K562 (cell line): Measurements from ENCODE around the gene SSU72. TPM values are rescaled to one million over a fixed set of nuclear protein-coding genes. Genes with fewer than 3 reads are reported as not detected.

Source experiments
- ATF2 ChIP-seq: sonication (generic); formaldehyde crosslinking; IDR thresholded peaks from 2 replicates; pipeline ENCODE4 v1.8.1; 2022; ENCODE audit warnings: missing genetic modification reagents
- BCOR ChIP-seq: fragments of 450-650 bp; IDR thresholded peaks from 2 replicates; pipeline ENCODE4 v1.6.1; 2016
- E2F3 ChIP-seq: fragments of 250-450 bp; sonication (Bioruptor Pico); IDR thresholded peaks from 2 replicates; pipeline ENCODE4 v1.4.0; 2020; ENCODE audit warnings: mild to moderate bottlenecking
- ETV1 ChIP-seq: fragments of 450-650 bp; conservative IDR thresholded peaks from 2 replicates; pipeline ENCODE4 v1.6.1; 2016; ENCODE audit warnings: missing genetic modification characterization, control low read depth, low read depth, missing compliant biosample characterization
- FOS ChIP-seq: IDR thresholded peaks from 3 replicates; pipeline ENCODE4 v1.6.1; 2011; ENCODE audit not compliant: insufficient read length; ENCODE audit errors: extremely low read depth
- FOXJ2 ChIP-seq: fragments of 200-800 bp; sonication (Bioruptor generic); IDR thresholded peaks from 2 replicates; pipeline ENCODE4 v1.6.1; 2016; ENCODE audit warnings: missing genetic modification characterization, missing compliant biosample characterization
- FOXM1 ChIP-seq, 2 experiments: fragments of 450-650 bp in 1 of 2; sonication (generic) in 1 of 2; formaldehyde crosslinking in 1 of 2; IDR thresholded peaks; 2 replicates each; pipeline versions ENCODE4 v1.6.1 to v1.9.0; 2017 to 2022; ENCODE audit warnings: low read depth in 2 of 2, mild to moderate bottlenecking in 2 of 2, missing genetic modification reagents in 1 of 2, moderate library complexity in 1 of 2
- HIVEP1 ChIP-seq: fragments of 250-450 bp; sonication (Bioruptor Pico); IDR thresholded peaks from 2 replicates; pipeline ENCODE4 v1.4.0; 2020; ENCODE audit warnings: mild to moderate bottlenecking
- JUND ChIP-seq, 2 experiments: IDR thresholded peaks; 2 replicates in 1 of 2; 3 replicates in 1 of 2; pipeline ENCODE4 v1.6.1; 2011; ENCODE audit warnings: borderline replicate concordance in 2 of 2, low read depth in 2 of 2, low read length in 2 of 2, improper control_type of control experiment in 1 of 2, missing biosample characterization in 1 of 2, missing genetic modification characterization in 1 of 2, missing genetic modification reagents in 1 of 2
- MTA2 ChIP-seq: fragments of 450-650 bp; IDR thresholded peaks from 2 replicates; pipeline ENCODE4 v1.6.1; 2016; ENCODE audit warnings: low read depth
- MTA3 ChIP-seq: fragments of 450-650 bp; formaldehyde crosslinking; IDR thresholded peaks from 2 replicates; pipeline ENCODE4 v1.6.1; 2017; ENCODE audit warnings: mild to moderate bottlenecking, borderline replicate concordance
- MYC ChIP-seq, 2 experiments: fragments of 250-450 bp in 1 of 2; sonication (Bioruptor Pico) in 1 of 2; IDR thresholded peaks; 2 replicates each; pipeline versions ENCODE4 v1.5.1 to v1.6.1; 2012 to 2021; ENCODE audit warnings: low read depth in 2 of 2, borderline replicate concordance in 1 of 2, improper control_type of control experiment in 1 of 2, low read length in 1 of 2, mild to moderate bottlenecking in 1 of 2, moderate library complexity in 1 of 2
- NELFE ChIP-seq: IDR thresholded peaks from 2 replicates; pipeline ENCODE4 v1.6.1; 2011; ENCODE audit warnings: mild to moderate bottlenecking; ENCODE audit not compliant: insufficient read depth, insufficient read length
- NEUROD1 ChIP-seq: fragments of 150-350 bp; IDR thresholded peaks from 2 replicates; pipeline ENCODE4 v1.6.1; 2014; ENCODE audit warnings: borderline replicate concordance, low read length, low read depth; ENCODE audit not compliant: partially characterized antibody
- NFIX ChIP-seq: fragments of 250-450 bp; sonication (Bioruptor Pico); IDR thresholded peaks from 2 replicates; pipeline ENCODE4 v1.4.0; 2020; ENCODE audit warnings: low read depth, mild to moderate bottlenecking, moderate library complexity
- PTBP1 ChIP-seq: fragments of 200-400 bp; formaldehyde crosslinking; IDR thresholded peaks from 2 replicates; pipeline ENCODE4 v1.6.1; 2017; ENCODE audit warnings: low read depth, low read length
- RBM22 ChIP-seq: fragments of 200-400 bp; formaldehyde crosslinking; IDR thresholded peaks from 2 replicates; pipeline ENCODE4 v1.6.1; 2018; ENCODE audit warnings: low read length, low read depth; ENCODE audit not compliant: poor library complexity, severe bottlenecking
- RFX1 ChIP-seq: fragments of 450-650 bp; IDR thresholded peaks from 2 replicates; pipeline ENCODE4 v1.6.1; 2016; ENCODE audit warnings: mild to moderate bottlenecking, moderate library complexity
- RFX7 ChIP-seq: fragments of 250-450 bp; sonication (Bioruptor Pico); IDR thresholded peaks from 2 replicates; pipeline ENCODE4 v1.5.1; 2021; ENCODE audit warnings: mild to moderate bottlenecking
- RUNX1 ChIP-seq: sonication (generic); IDR thresholded peaks from 2 replicates; pipeline ENCODE4 v1.6.1; 2016; ENCODE audit warnings: antibody characterized with exemption, low read depth
- SMAD1 ChIP-seq: fragments of 150-350 bp; IDR thresholded peaks from 2 replicates; pipeline ENCODE4 v1.6.1; 2014; ENCODE audit warnings: low read length, low read depth; ENCODE audit not compliant: partially characterized antibody
- ZBTB7A ChIP-seq: IDR thresholded peaks from 2 replicates; pipeline ENCODE4 v1.6.1; 2011; ENCODE audit warnings: low read depth, mild to moderate bottlenecking, low read length, moderate library complexity, borderline replicate concordance; ENCODE audit not compliant: control insufficient read depth
- ZNF431 ChIP-seq: sonication (generic); formaldehyde crosslinking; IDR thresholded peaks from 2 replicates; pipeline ENCODE4 v1.8.0; 2022; ENCODE audit warnings: mild to moderate bottlenecking, missing genetic modification reagents
- polyA plus RNA-seq, 8 experiments: library from polyadenylated mRNA; depleted of rRNA in 4 of 8; stranded (reverse) in 5 of 8; unstranded in 3 of 8; fragments of >200 nt; fragmentation: Nextera tagmentation in 2 of 8; fragmentation: Illumina TruSeq in 1 of 8; extraction: Ambion mirVana in 2 of 8; extraction: Trizol in 1 of 8; gene quantifications; 2 replicates each; pipeline versions ENCODE4 v1.2.1 to v1.2.3, GENCODE V29; 2011 to 2014; ENCODE audit warnings: inconsistent platforms in 1 of 8, missing spikeins in 1 of 8
- total RNA-seq, 7 experiments: library from RNA; depleted of rRNA in 6 of 7; stranded (reverse); fragments of >200 nt in 6 of 7; fragmentation: Illumina TruSeq in 2 of 7; extraction: Trizol in 2 of 7; gene quantifications; 2 replicates each; pipeline versions ENCODE4 v1.2.1 to v1.2.3, GENCODE V29; 2011 to 2021; ENCODE audit warnings: low replicate concordance in 1 of 7
- TF ChIP-seq, protein P1 (sequence below), 2 experiments: IDR thresholded peaks; 2 replicates each; pipeline ENCODE4 v1.6.1; 2011; ENCODE audit warnings: borderline replicate concordance in 1 of 2, control low read depth in 1 of 2, low read depth in 1 of 2, low read length in 1 of 2, mild to moderate bottlenecking in 1 of 2, mixed read lengths in 1 of 2, moderate library complexity in 1 of 2; ENCODE audit not compliant: insufficient read depth in 1 of 2, insufficient read length in 1 of 2, poor library complexity in 1 of 2, severe bottlenecking in 1 of 2; ENCODE audit errors: extremely low read depth in 1 of 2

SSU72 gene
- total and polyA plus RNA-seq, 9 of the 15 experiments (the other 6 are each of a cell fraction or from before 2014, with no cell fraction given) = 70.8 to 201 (median 94.6) TPM

DNA sequence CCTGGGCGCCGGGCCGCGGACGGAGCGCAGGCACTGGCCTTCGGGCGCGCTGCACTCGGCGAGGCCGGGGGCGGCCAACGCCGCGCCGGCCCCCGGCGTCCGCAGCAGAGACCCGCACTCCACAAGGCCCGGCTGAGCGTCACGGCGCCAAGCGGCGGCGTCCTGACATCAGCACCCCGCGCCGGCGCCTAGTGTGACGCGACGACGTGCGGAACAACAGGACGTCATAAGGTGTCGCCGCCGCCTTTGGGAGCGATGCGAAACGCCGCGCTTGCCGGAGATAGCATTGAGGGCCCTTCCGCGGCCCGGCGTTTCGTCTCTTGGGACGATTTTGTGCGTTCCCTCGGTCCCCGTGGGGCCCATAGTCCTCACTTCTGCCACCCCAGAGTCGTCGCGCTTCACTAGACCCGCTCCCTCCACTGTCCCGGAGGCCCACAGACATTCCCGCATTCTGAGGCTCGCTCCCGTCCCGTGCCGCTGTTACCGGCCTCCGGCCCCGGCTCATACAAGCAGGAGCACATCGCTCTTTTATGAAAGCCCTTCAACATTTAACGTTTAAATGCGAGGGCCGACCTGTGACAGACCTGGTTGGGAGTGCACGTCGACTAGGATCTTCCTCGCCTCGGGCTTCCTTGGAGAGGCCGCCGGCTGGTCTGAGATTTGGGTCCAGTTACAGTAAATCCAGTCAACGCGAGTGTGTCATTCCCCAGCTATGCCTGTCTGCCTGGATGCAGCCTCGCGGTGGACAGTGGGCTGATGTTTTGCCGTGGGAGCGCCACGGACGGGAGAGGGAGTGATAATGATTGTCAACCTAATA is at the start of gene SSU72 (continued):
- no peak for TF ChIP-seq RFX1
- TF ChIP-seq ATF2 = no peak; the same call in 1 of the 2 replicates
- TF ChIP-seq MTA3 = peak; percentile 27
- peak; percentile 86; the same call in 1 of the 2 replicates for TF ChIP-seq MYC (IDR thresholded peaks at IDR 0.05; ENCODE audit: low read depth, low read length)
- peak; percentile 69; the same call in 1 of the 2 replicates for TF ChIP-seq MYC (CRISPR knock-in tag; IDR thresholded peaks at IDR 0.05; ENCODE audit: borderline replicate concordance, low read depth)
- TF ChIP-seq SMAD1 = peak; percentile 33
- TF ChIP-seq FOS = no peak
- peak; percentile 26 for TF ChIP-seq RBM22
- TF ChIP-seq NEUROD1 = peak; percentile 12
- TF ChIP-seq RFX7 (CRISPR knock-in tag) = no peak
- peak; percentile 90; the same call in 1 of the 2 replicates for TF ChIP-seq ZBTB7A
- TF ChIP-seq NFIX = no peak
- TF ChIP-seq, protein P1, sequence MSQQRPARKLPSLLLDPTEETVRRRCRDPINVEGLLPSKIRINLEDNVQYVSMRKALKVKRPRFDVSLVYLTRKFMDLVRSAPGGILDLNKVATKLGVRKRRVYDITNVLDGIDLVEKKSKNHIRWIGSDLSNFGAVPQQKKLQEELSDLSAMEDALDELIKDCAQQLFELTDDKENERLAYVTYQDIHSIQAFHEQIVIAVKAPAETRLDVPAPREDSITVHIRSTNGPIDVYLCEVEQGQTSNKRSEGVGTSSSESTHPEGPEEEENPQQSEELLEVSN (IDR thresholded peaks at IDR 0.05; ENCODE audit: borderline replicate concordance in 1 of 2, extremely low read depth in 1 of 2, insufficient read depth in 1 of 2, insufficient read length in 1 of 2, low read depth in 1 of 2, low read length in 1 of 2, poor library complexity in 1 of 2, severe bottlenecking in 1 of 2) = peak in 1 of 2 experiments; percentile 40
- 0 out of 2 replicates have a peak, but pooled peaks have one; percentile 44 for TF ChIP-seq RUNX1
- no peak for TF ChIP-seq PTBP1
- peak; percentile 33 for TF ChIP-seq NELFE
- TF ChIP-seq JUND (IDR thresholded peaks at IDR 0.05; ENCODE audit: borderline replicate concordance, low read depth, low read length) = peak; percentile 62
- TF ChIP-seq JUND (tag; IDR thresholded peaks at IDR 0.05; ENCODE audit: borderline replicate concordance, low read depth, low read length) = peak; percentile 41; the same call in 1 of the 3 replicates
- TF ChIP-seq ETV1 (tag) = peak; percentile 9; the same call in 1 of the 2 replicates
- TF ChIP-seq MTA2 = no peak
- TF ChIP-seq HIVEP1 (CRISPR knock-in tag) = no peak
- TF ChIP-seq ZNF431 (CRISPR knock-in tag) = peak; percentile 48; the same call in 1 of the 2 replicates
- 0 out of 2 replicates have a peak, but pooled peaks have one; percentile 10 for TF ChIP-seq E2F3
- no peak for TF ChIP-seq FOXM1 (IDR thresholded peaks at IDR 0.05; ENCODE audit: low read depth)
- TF ChIP-seq FOXM1 (CRISPR knock-in tag; IDR thresholded peaks at IDR 0.05; ENCODE audit: low read depth) = peak; percentile 96
- TF ChIP-seq FOXJ2 (tag) = no peak
- peak; percentile 60 for TF ChIP-seq BCOR
